Bronchial epithelial cell (primary cell): ENCODE results near the gene SMNDC1. TPM values are rescaled to one million over a fixed set of nuclear protein-coding genes. Genes with fewer than 3 reads are reported as not detected.
"Not testable (repeated sequence)": the region's sequence is repeated elsewhere in the genome, so short reads cannot be mapped to it uniquely, and the experiment has no call there.

Experiments
- DNase-seq: peaks from one replicate; pipeline ENCODE4 v3.0.0-alpha.2; 2010; ENCODE audit warnings: low read depth
- FAIRE-seq: peaks from 2 replicates; lab custom pipeline; 2011; peaks lifted over from hg19 to GRCh38; lab: Jason Lieb, UNC
- H3K27me3 ChIP-seq: 2 replicates; pipeline ENCODE4 v1.5.1; 2011; ENCODE audit warnings: low read length; ENCODE audit not compliant: control insufficient read depth, insufficient read depth
- H3K36me3 ChIP-seq: 2 replicates; pipeline ENCODE4 v1.5.1; 2011; ENCODE audit warnings: low read length; ENCODE audit not compliant: control insufficient read depth, insufficient read depth
- H3K4me3 ChIP-seq: 2 replicates; pipeline ENCODE4 v1.5.1; 2011; ENCODE audit warnings: mild to moderate bottlenecking, low read depth, low read length, control low read depth
- total RNA-seq: library from RNA; depleted of rRNA; stranded (reverse); fragments of >200 nt; gene quantifications from 2 replicates; pipeline ENCODE4 v1.2.1, GENCODE V29; 2014
- TF ChIP-seq, protein P1 (sequence below): IDR thresholded peaks from 2 replicates; pipeline ENCODE4 v1.5.1; 2011; ENCODE audit warnings: mild to moderate bottlenecking, moderate library complexity, low read length, control low read depth, inconsistent platforms; ENCODE audit not compliant: insufficient read depth, severe bottlenecking

Gene SMNDC1
- total RNA-seq, 1 donor from 2014 or later = 6.3 TPM

DNA sequence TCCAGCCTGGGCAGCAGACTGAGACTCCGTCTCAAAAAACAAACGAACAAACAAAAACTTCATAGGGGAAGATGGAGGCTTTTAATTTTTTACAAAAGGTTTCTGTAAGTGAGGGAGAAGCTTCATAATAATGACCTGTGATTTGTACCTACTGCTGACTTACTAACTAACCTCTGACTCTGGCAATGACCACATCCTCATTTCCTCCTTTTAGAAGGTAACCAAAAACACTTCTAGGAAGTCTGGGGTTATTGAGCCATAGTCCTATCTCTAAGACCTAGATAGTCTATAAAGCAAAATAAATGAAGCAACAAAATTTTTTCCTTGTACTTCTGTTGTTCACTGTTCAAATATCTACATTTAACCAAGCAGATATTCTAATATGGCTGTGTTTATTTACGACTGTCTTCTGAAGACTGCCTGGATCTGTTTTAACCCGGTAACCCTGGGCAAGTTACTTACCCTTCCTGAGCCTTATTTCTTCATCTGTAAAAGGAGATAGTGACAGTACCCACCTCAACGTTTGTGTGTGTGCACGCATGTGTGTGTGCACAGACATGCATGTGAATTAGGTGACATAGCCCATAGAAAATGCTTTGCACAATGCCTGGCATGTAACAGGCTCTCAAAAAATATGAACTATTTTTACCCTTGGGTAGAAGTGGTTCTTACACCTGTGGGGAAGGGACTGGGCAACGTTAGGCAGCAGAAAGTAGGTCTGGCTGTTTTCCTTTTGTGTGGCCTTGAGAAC is 30.8 kb upstream of the SMNDC1 start:
- no peaks in the 10 kb centered on the region for H3K36me3 ChIP-seq
- DNase-seq (no peak), FAIRE-seq (no peak)
- no peaks in the 10 kb centered on the region for H3K27me3 ChIP-seq
- no peak overlapping the region for H3K4me3 ChIP-seq
- TF ChIP-seq, protein P1, sequence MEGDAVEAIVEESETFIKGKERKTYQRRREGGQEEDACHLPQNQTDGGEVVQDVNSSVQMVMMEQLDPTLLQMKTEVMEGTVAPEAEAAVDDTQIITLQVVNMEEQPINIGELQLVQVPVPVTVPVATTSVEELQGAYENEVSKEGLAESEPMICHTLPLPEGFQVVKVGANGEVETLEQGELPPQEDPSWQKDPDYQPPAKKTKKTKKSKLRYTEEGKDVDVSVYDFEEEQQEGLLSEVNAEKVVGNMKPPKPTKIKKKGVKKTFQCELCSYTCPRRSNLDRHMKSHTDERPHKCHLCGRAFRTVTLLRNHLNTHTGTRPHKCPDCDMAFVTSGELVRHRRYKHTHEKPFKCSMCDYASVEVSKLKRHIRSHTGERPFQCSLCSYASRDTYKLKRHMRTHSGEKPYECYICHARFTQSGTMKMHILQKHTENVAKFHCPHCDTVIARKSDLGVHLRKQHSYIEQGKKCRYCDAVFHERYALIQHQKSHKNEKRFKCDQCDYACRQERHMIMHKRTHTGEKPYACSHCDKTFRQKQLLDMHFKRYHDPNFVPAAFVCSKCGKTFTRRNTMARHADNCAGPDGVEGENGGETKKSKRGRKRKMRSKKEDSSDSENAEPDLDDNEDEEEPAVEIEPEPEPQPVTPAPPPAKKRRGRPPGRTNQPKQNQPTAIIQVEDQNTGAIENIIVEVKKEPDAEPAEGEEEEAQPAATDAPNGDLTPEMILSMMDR = no peak

DNA sequence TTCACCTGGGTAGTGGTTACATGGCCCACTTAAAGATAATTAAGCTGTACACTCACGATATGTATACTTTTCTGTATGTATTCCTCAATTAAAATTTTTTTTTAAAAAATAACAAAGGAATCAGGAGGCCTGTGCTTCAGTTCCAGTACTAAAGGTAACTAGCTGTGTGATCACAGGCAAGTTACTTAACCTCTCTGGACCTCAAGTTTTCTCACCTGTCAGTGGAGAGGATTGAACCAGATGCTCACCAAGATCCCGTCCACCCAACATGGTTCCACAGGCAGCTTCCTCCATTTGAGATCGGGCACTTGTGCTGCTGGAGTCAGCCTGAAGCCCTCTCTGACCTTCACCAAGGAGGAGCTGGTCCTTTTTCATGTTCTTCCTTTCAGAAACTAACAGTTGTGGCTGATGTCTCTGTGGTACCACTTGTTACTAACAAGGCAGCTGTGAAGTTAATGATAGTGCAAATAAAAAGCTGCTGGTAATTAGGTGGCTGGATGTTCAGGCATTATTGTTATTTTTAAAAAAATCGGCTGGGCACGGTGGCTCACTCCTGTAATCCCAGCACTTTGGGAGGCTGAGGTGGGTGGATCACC is 29.4 kb upstream of the SMNDC1 start:
- Histone ChIP-seq H3K27me3 (no peaks in the 10 kb centered on the region), H3K36me3 (no peaks in the 10 kb centered on the region), H3K4me3 (no peak overlapping the region)
- no peak for FAIRE-seq
- TF ChIP-seq, protein P1 = no peak
- no peak for DNase-seq

DNA sequence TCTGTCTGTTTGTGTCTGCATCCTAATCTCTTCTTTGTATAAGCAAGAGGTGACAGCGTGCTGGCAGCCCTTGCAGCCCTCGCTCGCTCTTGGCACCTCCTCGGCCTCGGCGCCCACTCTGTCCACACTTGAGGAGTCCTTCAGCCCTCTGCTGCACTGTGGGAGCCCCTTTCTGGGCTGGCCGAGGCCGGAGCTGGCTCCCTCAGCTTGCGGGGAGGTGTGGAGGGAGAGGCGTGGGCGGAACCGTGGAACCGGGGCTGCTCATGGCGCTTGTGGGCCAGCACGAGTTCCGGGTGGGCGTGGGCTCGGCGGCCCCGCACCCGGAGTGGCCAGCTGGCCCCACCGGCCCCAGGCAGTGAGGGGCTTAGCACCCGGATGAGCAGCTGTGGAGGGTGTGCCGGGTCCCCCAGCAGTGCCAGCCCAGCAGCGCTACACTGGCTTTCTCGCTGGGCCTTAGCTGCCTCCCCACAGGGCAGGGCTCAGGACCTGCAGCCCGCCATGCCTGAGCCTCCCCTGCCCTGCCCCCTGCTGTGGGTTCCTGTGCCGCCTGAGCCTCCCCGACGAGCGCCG is 26.6 kb upstream of the SMNDC1 start:
- not testable (repeated sequence) for H3K27me3 ChIP-seq, DNase-seq, H3K4me3 ChIP-seq, FAIRE-seq, H3K36me3 ChIP-seq

DNA sequence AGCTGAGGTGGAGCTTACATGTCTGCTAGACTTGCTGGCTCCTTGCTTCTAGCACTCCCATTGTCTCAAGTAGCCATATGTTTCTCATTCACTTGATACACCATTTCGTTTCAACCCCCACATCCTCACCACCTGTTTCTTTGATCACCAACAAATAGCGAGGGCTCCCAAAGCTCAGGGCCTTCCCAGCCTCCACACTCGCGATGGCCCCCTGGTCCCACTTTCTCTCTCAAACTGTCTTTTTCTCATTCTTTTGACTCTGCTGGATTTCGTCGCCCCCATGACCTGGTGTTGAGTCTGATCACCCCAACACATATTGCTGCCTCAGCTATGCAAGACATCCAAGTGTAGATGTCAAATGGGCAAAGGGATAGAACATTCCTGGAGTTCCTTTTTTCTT is 26.0 kb upstream of the SMNDC1 start:
- no peak for FAIRE-seq

DNA sequence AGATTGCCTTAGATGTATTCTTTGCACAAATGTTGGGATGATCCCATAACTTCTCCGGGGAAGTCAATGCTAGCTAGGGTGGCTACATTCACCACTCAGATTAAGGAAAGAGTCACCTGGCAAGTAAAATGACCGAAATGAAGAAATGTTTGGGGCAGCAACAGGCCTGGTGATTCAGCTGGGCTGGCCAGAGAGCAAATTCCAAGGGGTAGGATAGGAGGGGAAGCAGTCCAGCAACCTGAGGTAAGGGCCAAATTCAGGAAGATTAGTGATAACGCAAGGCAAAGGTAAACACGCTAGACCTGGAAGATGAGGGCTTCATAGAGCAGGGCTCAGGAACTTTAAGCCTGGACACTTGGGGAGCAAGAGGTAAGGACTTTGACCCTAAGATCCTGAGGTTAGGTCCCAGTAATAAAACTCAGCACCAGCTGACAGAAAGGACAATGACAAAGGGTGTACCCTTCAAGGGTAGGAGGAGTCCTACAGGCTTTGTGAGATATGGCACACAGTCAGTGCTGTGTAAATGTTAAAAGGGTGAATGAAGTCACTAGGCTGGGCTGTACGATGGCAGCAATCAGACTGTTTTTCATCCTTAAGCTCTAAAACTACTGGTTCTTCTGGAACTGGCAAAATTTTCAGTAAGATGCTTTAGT is 22.7 kb upstream of the SMNDC1 start:
- Histone ChIP-seq H3K4me3 (no peak overlapping the region), H3K36me3 (no peaks in the 10 kb centered on the region), H3K27me3 (no peaks in the 10 kb centered on the region)
- peak; percentile 86 for FAIRE-seq
- DNase-seq = no peak
- TF ChIP-seq, protein P1 = no peak

More for the DNA sequence above, 26.0 kb upstream of the SMNDC1 start:
- TF ChIP-seq, protein P1 = no peak
- no peak for DNase-seq
- Histone ChIP-seq H3K27me3 (no peaks in the 10 kb centered on the region), H3K4me3 (no peak overlapping the region), H3K36me3 (no peaks in the 10 kb centered on the region)
